ENCODE results near the gene PRKG1. TPM values are rescaled to one million over a fixed set of nuclear protein-coding genes. Genes with fewer than 3 reads are reported as not detected.

Gene PRKG1
- total RNA-seq, 1 experiment from 2014 or later: 7.4 TPM

DNA sequence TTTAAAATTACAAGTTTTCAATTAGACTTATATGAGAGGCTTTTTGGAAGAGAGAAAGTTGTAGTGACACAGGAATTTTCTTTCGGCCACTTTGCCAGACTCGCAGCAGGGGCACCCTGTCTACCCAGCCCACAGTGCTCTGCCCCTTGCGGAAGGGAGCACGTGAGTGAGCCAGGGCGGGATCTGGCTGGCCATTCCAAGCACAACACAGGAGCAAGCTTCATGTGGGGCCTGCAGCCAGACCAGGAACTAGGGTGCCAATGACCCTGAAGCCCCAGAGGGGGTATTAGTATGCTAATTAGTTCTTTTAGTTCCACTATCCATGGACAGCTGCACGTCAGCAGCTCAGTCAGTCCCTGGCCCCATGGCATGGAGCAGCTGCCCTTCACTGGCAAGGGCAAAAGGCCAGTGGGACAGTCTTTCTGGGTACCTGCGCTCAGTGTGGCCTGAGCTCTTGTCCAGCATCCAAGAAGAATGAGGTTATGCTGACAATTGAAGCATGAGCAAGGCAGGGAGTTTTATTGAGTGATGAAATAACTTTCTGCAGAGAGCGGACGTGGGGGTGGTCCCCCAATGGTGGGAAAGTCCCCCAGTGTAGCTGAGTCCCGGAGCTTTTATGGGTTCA, 876.2 kb downstream of the PRKG1 start:
- no peak overlapping the region for H3K9ac ChIP-seq (ENCODE audit: low read length)
- no peaks in the 10 kb centered on the region for H3K9me2 ChIP-seq (replicated peaks; ENCODE audit: low read length)
- ChIA-PET CTCF (no interaction called here), POLR2A (ENCODE audit: unreplicated experiment) (no interaction called here)
- no peak for ATAC-seq
- no peak overlapping the region for H3K27ac ChIP-seq (ENCODE audit: low read length)
- H3K79me2 ChIP-seq (ENCODE audit: low read length): no peaks in the 10 kb centered on the region
- no peaks in the 10 kb centered on the region for H3K4me1 ChIP-seq (ENCODE audit: insufficient read depth, low read length)
- H3F3A ChIP-seq (ENCODE audit: low read length, unreplicated experiment): no peaks in the 10 kb centered on the region
- no peak for DNase-seq
- no peaks in the 10 kb centered on the region for H3K36me3 ChIP-seq (ENCODE audit: low read depth, low read length)
- H3K4me2 ChIP-seq (ENCODE audit: low read length): no peak overlapping the region
- peaks cover 4% of the 10 kb centered on the region; the same call in 1 of the 2 replicates for H3K27me3 ChIP-seq (ENCODE audit: low read length)
- no peak overlapping the region for H3K4me3 ChIP-seq (ENCODE audit: low read length)
- no peaks in the 10 kb centered on the region for H4K20me1 ChIP-seq (ENCODE audit: low read length)
- H3K9me3 ChIP-seq (ENCODE audit: low read length): no peaks in the 10 kb centered on the region
- TF ChIP-seq, protein P1, sequence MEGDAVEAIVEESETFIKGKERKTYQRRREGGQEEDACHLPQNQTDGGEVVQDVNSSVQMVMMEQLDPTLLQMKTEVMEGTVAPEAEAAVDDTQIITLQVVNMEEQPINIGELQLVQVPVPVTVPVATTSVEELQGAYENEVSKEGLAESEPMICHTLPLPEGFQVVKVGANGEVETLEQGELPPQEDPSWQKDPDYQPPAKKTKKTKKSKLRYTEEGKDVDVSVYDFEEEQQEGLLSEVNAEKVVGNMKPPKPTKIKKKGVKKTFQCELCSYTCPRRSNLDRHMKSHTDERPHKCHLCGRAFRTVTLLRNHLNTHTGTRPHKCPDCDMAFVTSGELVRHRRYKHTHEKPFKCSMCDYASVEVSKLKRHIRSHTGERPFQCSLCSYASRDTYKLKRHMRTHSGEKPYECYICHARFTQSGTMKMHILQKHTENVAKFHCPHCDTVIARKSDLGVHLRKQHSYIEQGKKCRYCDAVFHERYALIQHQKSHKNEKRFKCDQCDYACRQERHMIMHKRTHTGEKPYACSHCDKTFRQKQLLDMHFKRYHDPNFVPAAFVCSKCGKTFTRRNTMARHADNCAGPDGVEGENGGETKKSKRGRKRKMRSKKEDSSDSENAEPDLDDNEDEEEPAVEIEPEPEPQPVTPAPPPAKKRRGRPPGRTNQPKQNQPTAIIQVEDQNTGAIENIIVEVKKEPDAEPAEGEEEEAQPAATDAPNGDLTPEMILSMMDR (conservative IDR thresholded peaks at IDR 0.05; ENCODE audit: low read depth, low read length): no peak
- no peak for TF ChIP-seq EZH2 (IDR thresholded peaks at IDR 0.05; ENCODE audit: low read length, unreplicated experiment)
- TF ChIP-seq EZH2phosphoT487 (IDR thresholded peaks at IDR 0.05; ENCODE audit: borderline replicate concordance, low read length): no peak
- no peak overlapping the region for H2AFZ ChIP-seq (ENCODE audit: low read length)
- BruUV-seq (replicated peaks): no TSS peak
- intact Hi-C loops (cut with micrococcal nuclease): no loop called here

DNA sequence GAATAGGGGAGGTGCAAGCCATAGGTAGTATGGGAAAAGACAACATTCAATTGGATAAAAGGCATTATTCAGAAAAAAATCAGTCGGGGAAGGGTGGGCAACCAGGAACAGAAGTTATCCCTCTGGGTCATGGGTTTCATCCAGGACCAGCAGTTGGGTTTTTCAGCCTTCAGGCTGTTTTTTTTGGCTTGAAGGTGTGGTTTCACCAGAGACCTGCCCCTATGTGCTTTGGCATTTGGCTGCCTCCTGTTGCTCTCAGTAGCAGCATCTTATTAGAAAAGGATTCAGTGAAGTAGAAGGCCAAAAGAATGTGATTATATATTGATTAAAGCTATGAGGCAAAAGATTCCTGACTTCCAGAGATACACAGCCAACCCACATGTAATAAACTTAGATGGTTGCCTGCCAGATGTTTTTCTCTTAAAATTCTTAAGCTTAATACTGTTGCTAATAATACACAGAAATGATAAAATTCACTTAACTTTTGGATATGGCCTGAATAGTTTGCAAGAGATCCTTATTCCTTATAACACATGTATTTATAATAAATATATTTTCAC, 876.8 kb downstream of the PRKG1 start:
- no peak overlapping the region for H2AFZ ChIP-seq (ENCODE audit: low read length)
- H3K4me2 ChIP-seq (ENCODE audit: low read length): no peak overlapping the region
- H3K27ac ChIP-seq (ENCODE audit: low read length): no peak overlapping the region
- POLR2A ChIA-PET (ENCODE audit: unreplicated experiment): no interaction called here
- intact Hi-C loops (cut with micrococcal nuclease): no loop called here
- H3K4me3 ChIP-seq (ENCODE audit: low read length): no peak overlapping the region
- no peaks in the 10 kb centered on the region for H3K9me2 ChIP-seq (replicated peaks; ENCODE audit: low read length)
- H3K9me3 ChIP-seq (ENCODE audit: low read length): no peaks in the 10 kb centered on the region
- CTCF ChIA-PET: interaction anchor here (0.7 kb wide), 1 partner anchor 10 kb away, joined by 5 read pairs; no protein-coding TSS in a partner anchor
- ATAC-seq (no peak), DNase-seq (no peak)
- TF ChIP-seq EZH2phosphoT487 (IDR thresholded peaks at IDR 0.05; ENCODE audit: borderline replicate concordance, low read length): no peak
- TF ChIP-seq, protein P1 (conservative IDR thresholded peaks at IDR 0.05; ENCODE audit: low read depth, low read length): no peak
- TF ChIP-seq EZH2 (IDR thresholded peaks at IDR 0.05; ENCODE audit: low read length, unreplicated experiment): no peak
- no peaks in the 10 kb centered on the region for H3K4me1 ChIP-seq (ENCODE audit: insufficient read depth, low read length)
- H3K27me3 ChIP-seq (ENCODE audit: low read length): peaks cover 4% of the 10 kb centered on the region; the same call in 1 of the 2 replicates
- H3K79me2 ChIP-seq (ENCODE audit: low read length): no peaks in the 10 kb centered on the region
- no peak overlapping the region for H3K9ac ChIP-seq (ENCODE audit: low read length)
- H3K36me3 ChIP-seq (ENCODE audit: low read depth, low read length): no peaks in the 10 kb centered on the region
- BruUV-seq (replicated peaks): no TSS peak
- no peaks in the 10 kb centered on the region for H4K20me1 ChIP-seq (ENCODE audit: low read length)
- H3F3A ChIP-seq (ENCODE audit: low read length, unreplicated experiment): no peaks in the 10 kb centered on the region

DNA sequence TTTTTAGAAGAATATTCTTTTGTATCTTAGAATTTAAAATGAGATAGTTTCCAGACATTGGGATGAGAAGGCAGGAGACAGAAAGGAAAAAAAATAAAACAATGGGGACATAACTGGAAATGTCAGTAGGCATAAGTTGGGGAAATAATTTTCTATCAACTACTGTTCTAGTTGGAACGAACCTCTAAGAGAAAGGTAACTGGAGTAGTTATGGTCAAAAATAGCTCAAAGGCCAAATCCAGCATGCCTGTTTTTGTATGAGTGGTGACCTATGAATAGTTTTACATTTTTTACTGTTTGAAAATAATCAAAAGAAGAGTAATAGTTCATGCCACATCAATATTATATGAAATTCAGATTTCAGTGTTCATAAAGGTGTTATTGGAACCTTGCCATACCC, 877.3 kb downstream of the PRKG1 start:
- H3K79me2 ChIP-seq (ENCODE audit: low read length): no peaks in the 10 kb centered on the region
- no peaks in the 10 kb centered on the region for H4K20me1 ChIP-seq (ENCODE audit: low read length)
- ATAC-seq: no peak
- no peaks in the 10 kb centered on the region for H3K4me1 ChIP-seq (ENCODE audit: insufficient read depth, low read length)
- H2AFZ ChIP-seq (ENCODE audit: low read length): no peak overlapping the region
- peaks cover 6% of the 10 kb centered on the region for H3K27me3 ChIP-seq (ENCODE audit: low read length)
- no peaks in the 10 kb centered on the region for H3F3A ChIP-seq (ENCODE audit: low read length, unreplicated experiment)
- H3K9me2 ChIP-seq (replicated peaks; ENCODE audit: low read length): no peaks in the 10 kb centered on the region
- no peak for TF ChIP-seq EZH2 (IDR thresholded peaks at IDR 0.05; ENCODE audit: low read length, unreplicated experiment)
- no peak for TF ChIP-seq EZH2phosphoT487 (IDR thresholded peaks at IDR 0.05; ENCODE audit: borderline replicate concordance, low read length)
- TF ChIP-seq, protein P1 (conservative IDR thresholded peaks at IDR 0.05; ENCODE audit: low read depth, low read length): no peak
- ChIA-PET POLR2A (ENCODE audit: unreplicated experiment) (no interaction called here), CTCF (interaction anchor here (0.7 kb wide), 1 partner anchor 9 kb away, joined by 5 read pairs; no protein-coding TSS in a partner anchor)
- no peak overlapping the region for H3K27ac ChIP-seq (ENCODE audit: low read length)
- BruUV-seq (replicated peaks): no TSS peak
- intact Hi-C loops (cut with micrococcal nuclease): no loop called here
- DNase-seq: no peak
- H3K36me3 ChIP-seq (ENCODE audit: low read depth, low read length): no peaks in the 10 kb centered on the region
- no peaks in the 10 kb centered on the region for H3K9me3 ChIP-seq (ENCODE audit: low read length)
- no peak overlapping the region for H3K4me3 ChIP-seq (ENCODE audit: low read length)
- no peak overlapping the region for H3K9ac ChIP-seq (ENCODE audit: low read length)
- H3K4me2 ChIP-seq (ENCODE audit: low read length): no peak overlapping the region
